HS-27A (cell line): ENCODE data around the gene KMT2C.
A peak's percentile ranks its signal among the peaks of the same experiment; 100 is the strongest.

ENCODE experiments used
- DNase-seq: peaks from one replicate; pipeline ENCODE4 v3.0.0-alpha.2; 2012; ENCODE audit warnings: low read depth, missing footprints

The KMT2C gene

DNA sequence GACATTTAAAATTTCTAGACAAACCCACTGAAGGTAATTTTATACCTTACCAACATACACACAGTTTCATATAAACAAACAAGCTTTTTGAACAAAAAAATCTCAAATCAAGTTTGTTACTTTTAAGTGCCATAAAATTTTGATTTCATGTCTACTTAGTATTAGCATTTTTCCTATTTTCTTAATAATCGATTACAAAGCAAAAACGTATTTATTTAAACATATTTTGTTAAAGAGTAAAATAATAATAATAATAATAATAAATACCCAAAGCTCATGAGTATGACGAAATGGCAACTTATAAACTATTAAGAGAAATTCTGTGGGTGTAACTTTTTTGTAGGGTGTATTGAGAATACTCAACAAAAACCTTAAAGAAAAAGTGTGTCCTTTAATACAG, 232.7 kb downstream of the KMT2C start:
- no peak for DNase-seq

DNA sequence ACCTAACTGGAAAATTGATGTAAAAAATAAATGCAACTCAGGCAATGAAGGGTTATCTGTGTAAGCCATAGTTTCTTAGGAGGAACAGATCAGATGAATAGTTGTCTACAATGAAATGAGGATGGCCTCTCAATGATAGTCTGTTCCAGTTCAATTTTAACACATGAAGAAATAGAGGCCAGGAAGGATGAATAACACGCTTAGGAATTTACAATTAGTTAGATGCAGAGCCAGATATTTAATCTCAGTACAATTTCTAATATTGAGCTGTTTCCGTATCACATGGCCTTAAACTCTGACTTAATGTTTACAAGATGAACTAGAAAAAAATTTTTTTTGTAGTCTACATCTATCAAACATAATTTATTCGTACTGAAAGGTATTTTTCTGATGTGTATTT, 233.7 kb downstream of the KMT2C start:
- no peak for DNase-seq

DNA sequence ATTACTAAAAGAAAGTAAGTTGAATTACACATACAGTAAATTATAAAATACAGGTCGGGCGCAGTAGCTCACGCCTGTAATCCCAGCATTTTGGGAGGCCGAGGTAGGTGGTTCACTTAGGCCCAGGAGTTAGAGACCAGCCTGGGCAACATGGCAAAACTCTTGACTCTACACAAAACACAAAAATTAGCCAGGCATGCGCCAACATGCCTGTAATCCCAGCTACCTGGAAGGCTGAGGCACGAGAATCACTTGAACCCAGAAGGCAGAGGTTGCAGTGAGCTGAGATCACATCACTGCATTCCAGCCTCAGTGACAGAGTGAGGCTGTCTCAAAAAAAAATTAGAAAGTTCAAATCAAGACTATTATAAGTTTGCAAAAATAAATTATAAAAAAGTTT, 235.4 kb downstream of the KMT2C start:
- no peak for DNase-seq

DNA sequence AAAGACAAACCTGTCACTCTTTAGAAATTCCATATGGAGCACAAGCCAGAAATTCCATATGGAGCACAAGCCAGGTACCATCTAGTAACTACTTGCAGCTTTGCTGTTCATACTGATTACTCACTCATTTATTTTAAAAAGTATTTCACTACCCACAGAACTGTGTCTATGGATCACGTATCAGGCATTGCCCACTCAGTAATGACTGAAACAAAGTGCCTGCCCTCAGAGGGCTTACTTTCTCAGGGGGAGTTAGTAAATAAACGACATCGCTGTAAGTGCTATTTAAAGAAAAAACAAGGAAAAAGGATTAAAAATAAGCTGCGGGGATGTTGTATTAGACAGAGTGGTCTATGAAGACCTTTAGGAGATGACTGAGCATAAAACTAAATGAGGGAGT, 239.4 kb downstream of the KMT2C start:
- DNase-seq = no peak

DNA sequence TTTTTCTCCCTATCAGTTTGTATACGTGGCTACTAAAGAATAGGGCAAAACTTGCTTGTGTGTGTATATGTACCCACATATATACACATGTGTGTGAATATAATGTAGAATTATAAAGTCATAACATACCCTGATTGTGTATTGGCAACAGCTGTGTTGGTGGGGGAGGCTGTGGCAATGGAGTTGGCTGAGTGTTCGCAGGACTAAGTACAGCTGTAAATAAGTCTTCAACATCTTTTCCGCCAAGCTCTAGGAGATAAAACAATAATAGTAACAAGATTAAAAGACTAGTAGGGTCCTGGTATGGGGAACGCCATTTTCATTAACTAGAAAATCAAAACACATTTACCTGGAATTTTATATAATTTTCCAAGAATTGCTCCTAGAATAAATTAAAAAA, 241.9 kb downstream of the KMT2C start:
- no peak for DNase-seq

DNA sequence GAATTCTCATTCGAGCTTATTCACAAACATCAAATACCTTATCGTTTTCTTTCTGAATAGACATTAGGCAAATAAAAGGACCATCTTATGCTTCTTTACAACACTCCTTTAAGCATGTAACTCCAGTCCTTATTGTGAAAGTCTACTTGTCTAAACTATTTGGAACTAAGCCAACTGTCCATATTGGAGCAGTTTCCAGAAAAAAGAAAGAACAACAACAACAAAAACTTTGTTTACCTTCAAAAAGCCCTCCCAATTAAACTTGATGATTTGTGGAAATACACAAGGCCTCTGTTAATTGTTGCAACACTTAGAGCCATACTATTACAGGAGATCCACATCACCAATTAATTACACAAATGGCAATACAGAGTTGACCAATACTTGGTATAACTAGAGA, 246.7 kb downstream of the KMT2C start:
- no peak for DNase-seq

DNA sequence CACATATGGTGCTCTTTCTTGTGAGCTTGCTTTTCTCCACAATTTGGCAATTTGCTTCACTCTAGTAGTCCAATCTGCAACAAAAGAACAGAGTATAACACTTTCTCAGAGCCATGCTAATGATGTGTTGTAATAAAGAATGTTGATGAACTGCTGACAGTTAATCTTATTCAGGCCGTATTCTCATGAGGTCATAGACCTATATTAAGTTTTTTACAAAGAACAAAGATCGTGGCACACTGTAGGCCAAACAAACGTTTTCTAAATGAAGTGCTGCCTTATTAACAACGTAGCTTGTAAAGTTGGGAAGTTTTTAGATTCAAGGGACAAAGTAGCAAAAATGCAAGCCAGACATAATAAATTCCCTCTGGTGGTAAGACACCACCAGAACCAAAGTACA, 250.2 kb downstream of the KMT2C start:
- no peak for DNase-seq

DNA sequence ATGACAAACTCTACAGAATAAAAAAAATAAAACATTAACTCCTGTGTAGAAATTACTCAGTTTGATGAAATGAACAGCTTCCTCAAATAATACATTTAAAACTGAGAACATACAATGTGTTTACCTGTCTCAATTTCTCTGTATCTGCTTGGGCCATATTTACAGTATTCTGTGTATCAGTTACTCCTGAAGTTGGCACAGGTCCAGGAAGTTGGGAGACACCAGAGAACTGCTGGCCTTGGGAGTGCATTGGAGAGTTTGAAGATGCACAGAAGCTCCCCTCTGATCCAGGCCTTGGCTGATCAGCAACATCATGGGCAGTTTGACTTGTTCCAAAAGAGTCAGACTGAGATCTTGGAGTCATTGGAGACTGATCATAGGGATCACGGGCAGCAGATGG, 255.2 kb downstream of the KMT2C start:
- DNase-seq = no peak

DNA sequence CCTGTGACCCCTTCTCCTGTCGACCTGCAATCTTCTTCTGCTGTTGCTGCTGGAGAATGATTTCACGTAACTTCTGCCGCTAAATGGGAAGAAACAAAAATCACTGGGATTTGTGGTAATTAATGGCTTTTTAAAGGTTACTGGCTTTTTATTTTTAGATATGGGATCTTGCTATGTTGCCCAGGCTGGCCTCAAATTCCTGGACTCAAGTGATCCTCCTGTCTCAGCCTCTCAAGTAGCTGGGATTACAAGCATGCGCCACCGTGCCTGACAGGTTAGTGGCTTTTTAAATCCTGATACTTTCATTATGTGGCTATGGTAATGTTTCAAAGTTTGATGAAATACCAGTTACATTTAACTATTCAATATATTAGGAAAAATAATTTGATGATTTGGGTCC, 255.8 kb downstream of the KMT2C start:
- no peak for DNase-seq

DNA sequence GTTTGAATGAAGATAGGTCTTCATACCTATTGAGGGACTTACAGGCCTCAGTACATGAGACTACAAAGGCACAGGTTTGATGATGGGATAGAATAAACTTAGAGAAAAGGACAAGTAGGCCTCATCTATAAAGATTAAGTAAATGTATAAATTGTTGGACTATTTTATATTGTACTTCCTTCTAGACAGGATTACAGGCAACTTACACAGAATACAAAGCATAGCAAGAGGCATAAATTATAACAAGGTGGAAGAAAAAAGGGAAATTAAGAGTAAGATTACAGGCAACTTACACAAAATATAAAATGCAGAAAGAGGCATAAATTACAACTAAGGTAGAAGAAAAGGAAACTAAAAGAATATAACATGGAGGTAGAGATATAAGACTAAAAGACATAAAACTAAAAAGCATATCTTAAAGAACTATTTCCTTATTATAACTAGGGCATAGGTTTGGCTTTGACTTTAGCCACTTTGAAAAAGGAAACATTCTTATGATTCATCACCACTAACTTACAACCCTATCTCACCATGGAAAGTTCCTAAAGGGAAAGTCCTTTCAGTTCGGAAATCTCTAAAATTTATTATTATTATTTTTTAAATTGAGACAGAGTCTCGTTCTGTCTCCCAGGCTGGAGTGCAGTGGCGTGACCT, 257.3 kb downstream of the KMT2C start:
- DNase-seq = no peak

DNA sequence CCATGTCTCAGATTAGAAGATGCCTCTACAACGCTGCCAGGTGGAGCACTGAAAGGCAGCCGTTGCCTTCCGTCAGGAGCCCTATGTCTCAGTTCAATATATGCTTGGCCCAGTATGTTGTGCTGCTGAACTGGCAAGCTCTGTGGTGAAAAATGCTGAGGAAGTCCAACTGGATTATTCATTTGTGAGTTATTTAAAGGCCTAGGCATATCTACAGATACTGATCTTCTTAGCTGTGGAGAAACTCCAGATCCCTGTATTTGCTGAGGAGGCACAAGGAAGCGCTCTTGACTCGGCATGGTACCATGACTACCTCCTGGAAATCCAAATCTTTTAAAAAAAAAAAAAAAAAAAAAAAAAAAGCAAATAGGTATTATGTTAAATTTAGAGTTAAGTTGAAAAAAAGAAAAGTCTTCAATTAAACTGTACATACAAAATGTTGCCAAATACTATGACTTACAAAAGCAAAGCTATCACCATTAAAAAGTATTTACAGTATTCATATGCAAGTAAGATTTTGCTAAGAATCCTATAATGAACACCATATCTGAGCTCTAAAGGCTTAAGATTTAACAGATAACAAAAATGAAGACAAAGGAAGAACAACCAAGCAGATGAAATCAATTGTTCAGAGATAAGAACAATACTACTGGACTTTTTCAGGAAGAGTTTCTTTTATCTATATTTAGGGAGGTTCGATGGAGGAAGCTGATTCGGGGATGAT, 258.0 kb downstream of the KMT2C start:
- no peak for DNase-seq

DNA sequence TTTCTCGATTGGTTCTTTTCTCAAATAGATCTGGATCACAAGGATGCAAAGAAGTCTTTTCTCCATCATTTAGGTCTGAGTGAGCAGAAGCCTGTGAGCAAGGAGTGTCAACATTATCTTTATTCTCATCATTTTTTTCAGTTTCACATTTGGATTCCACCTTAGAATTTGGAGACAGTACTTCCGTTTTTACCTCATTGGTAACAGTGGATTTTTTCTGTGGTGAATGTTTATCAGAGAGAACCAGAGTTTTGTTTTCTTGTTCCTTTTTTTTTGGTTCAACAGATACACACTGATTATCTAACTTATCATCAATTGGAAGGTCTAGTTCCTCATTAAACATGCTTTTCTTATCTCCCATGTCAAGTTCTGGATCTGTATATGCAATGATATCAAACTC, 259.0 kb downstream of the KMT2C start:
- no peak for DNase-seq

DNA sequence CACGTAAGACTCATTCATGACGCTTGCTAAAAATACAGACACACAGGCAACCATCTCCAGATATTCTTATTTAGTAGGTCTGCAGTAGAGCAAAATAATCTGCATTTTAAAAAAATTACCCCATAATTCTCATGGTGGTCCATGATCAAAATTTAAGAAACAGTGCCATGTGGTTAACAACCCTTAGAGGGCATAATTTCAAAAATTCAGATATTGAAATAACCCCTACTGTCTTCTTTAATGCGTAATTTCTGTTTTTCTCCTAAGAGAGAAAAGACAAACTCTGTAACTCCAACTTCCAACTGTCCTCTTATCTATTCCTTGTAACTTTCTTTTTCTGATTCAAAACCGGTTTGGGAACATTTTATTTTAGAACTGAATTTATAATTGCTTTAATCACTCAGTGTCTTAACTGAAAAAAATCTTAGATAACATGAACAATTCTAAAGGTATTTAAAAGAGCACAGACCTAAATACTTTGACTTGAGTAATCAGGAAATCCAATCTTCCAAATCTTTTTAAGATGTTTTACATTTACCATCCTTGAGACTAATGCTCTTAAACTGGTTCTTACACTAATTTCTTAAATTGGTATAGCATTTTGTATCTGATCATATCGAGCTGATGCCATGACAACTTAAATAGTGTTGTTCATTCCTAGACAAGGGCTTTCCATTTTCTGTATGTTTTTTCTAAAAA, 262.3 kb downstream of the KMT2C start:
- no peak for DNase-seq

DNA sequence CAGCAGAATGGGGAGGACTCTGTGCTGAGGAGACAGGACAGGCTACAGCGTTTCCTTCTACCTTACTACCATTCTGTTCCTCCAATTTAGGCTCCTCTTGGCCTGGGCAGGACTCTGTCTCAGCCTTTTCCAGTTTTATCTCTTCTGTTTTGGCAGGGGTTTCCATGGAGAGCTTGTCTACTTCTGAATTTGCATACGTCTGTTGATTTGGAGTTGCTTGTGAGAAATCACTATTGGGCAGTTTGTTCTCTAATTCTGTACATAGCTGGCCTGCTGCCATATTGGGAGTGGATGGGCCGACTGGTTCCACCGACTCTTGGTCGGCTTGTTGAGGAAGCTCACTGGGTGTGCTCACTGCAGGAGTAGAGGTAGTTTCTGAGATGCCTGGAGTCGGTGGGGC, 273.5 kb downstream of the KMT2C start:
- DNase-seq = no peak

DNA sequence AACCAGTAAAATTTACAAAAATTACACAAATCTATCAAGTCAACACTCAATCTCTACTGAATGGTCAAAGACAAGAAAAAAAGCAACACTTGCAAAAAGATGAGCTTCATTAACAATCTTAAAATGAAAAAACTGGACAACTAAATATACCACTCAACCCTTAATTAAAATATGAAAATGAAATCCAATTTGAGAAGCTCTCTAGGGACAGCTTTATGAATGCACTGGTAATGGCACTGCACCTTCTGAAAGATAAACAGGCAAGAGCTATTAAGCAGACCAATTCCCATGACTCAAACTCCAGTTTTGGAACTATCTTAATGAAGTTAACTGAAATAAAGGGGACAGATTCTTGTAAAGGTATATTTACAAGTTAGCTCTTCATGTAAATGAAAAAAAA, 274.6 kb downstream of the KMT2C start:
- DNase-seq = no peak

DNA sequence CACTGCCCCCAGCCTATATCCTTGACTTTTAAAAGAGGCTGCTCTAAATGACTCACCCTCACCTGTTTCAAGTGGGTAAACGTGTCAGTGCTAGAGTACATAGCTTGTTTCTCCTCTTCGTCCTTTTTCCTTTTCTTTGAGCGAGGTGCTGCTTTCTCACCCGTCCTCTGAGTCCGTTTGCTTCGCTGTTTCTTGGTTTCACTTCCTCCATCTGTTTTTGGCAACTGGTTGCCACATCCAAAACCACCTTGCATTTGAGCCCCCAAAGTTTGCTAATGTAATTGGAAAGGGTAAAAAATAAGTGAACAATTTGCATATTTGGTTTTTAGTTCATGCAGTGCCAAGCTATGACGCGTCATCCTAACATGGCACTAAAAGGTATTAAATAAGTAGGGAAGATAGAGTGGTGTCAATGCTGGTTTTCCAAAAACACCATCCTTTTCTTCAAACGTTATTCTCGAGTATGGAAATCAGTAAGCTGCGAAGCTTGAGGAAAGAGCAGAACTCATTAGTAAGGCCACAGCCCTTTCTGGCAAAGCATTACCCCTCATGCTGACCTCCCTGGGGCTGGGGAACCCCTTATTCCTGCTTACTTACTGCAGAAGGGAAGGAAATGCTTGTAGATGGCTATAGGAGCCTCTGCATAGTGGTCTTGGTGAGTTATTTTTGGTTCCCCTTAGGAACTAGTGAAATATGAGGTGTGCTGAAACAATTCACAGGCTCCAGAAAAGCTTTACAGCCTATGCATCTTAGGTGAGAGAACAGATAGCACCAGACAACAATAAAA, 276.8 kb downstream of the KMT2C start:
- no peak for DNase-seq

DNA sequence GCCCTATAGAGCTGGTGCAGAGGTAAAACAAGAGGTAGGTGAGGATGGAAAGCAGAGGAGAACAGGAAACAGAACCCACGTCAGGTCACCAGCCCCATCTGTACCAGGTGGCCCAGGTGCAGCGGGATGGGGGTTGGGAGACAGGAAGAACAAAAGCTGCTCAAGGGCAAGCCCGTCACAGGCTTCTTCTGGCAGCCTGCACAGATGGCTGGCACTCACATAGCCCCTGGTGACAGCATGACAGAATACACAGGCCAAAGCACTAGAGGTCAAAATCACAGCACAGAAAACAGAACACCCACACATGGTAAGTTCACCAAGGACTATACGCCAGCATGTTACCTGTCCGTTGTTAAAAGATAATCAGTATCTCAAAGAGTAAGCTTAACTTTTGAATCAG, 283.5 kb downstream of the KMT2C start:
- DNase-seq = no peak

DNA sequence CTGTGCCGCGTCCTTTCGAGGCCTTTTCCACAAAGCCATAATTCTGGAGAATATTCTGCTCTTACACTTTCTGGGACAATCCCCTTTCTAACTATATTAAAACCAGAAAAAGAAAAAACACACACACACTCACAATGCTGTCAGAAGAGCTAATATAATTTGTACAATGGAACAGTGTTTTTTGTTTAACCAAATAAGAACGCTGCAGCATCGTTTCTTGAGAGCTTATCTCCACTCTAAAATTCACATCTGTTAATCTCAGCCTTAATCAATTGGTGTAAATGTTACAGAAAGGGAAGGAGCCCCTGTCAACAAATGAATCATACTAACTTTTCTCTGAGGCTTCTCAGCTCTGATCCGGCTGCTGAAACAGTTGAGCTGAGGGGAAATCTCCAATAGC, 286.4 kb downstream of the KMT2C start:
- no peak for DNase-seq

DNA sequence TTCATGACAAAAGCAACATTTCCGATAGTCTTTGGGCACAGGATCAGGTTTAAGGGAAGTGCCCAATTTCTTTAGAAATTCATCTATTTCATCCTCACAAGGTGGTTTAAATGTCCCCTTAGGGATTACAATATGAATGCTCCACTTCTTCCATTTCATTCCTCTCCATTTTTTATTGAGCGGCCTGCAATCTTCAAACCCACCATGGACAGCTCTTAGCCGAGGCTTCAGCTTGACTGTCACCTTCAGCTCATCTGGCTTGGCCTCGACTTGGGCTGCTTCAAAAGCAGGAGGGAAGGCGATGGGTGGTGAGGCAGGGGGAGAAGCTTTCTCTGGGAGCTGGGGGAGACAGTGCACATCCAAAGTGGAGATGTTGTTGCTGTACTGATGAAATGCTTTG, 287.1 kb downstream of the KMT2C start:
- no peak for DNase-seq

DNA sequence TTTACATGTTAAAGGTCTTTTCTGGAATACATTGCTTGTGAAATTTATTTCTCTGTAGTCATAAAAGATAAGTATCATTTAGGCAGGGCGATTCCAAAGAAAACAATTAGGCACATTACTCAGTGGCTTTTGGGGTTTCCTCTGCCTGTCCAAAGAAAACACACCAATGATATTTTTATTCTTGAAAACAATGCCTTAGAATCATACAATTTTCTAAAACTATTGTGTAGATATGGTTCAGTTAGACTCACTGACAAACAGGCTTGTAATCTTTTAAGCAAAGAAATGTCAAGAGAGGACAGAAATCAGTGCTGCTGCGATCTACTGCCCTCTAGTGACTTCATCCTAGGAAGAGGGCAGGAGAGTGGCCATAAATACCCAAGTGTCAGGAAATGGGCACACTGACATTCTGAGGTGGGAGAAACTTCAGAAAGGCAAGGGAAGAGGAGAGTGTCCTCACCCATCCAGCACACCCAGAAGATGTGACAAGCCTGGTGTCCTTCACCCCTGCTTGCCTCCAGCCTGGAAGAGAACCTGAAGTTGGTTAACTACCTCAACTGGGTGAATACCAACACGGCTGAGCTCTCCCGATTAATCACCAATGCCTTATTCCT, 289.8 kb downstream of the KMT2C start:
- DNase-seq = peak; percentile 1

DNA sequence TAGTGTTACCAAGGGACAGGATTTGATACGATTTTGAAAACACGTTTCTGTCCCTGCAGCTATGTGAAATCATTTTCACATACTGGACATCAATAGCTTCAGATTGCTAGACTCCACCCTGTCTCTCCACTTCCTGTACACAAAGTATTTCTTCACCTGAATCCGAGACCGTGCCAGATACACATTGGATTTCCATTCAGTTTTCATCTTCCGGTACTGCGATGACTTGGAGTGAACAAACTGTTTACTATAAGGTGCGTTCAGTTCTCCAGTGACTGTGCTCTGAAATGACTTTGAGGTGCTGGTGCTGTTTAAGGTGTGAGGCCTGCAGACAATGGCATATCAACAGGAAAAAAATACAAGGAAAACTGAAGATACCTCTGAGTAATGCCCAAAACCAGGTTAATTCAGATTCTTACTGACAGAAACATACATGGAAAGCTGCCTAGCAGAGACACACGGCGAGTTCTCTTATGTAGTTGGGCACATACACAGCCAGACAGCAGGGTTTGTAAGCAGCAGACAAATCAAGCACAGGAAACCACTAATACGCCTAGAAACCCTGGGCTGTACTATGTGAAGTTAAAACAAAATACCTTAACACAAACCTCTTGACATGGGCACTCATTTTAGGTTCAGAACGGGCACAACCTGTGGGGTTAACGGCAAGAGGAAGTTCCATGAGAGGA, 291.1 kb downstream of the KMT2C start:
- DNase-seq = no peak
